Gastroesophageal sphincter (tissue), 3 donors: ENCODE results near the gene ARPC5.

Source experiments
- CTCF ChIP-seq, 4 experiments: fragments of 200-600 bp in 2 of 4; fragments of 450-650 bp in 2 of 4; sonication (generic) in 1 of 4; IDR thresholded peaks; one replicate each; pipeline ENCODE4 v1.5.1; 2017 to 2019; ENCODE audit warnings: antibody characterized with exemption in 4 of 4, mild to moderate bottlenecking in 2 of 4, moderate library complexity in 2 of 4
- EP300 ChIP-seq: sonication (generic); formaldehyde crosslinking; IDR thresholded peaks from one replicate; pipeline ENCODE4 v1.6.1; 2017; ENCODE audit warnings: antibody characterized with exemption, mild to moderate bottlenecking
- POLR2A ChIP-seq, 2 donors: fragments of 450-650 bp; IDR thresholded peaks; one replicate each; pipeline ENCODE4 v1.6.1; 2017; ENCODE audit warnings: antibody characterized with exemption in 2 of 2, mild to moderate bottlenecking in 2 of 2, moderate library complexity in 1 of 2
- POLR2AphosphoS5 ChIP-seq: sonication (generic); formaldehyde crosslinking; IDR thresholded peaks from one replicate; pipeline ENCODE4 v1.6.1; 2017; ENCODE audit warnings: antibody characterized with exemption

GRCh38 chr1:183652547-183653461 is 17.2 kb upstream of the ARPC5 start, which contains the start of gene APOBEC4:
- TF ChIP-seq POLR2A (IDR thresholded peaks at IDR 0.05) (no peak), CTCF (IDR thresholded peaks at IDR 0.05) (no peak), EP300 (no peak), POLR2AphosphoS5 (no peak)
